Upper lobe of right lung (tissue), 1 donor: ENCODE data around the gene RAB26. TPM values are rescaled to one million over a fixed set of nuclear protein-coding genes. Genes with fewer than 3 reads are reported as not detected.

Source experiments
- ATAC-seq: fragments of 200-7000 bp; cut with Tn5 transposase; one replicate; pipeline ENCODE4 v1.9.1; 2020; ENCODE audit warnings: mild to moderate bottlenecking, moderate library complexity
- DNase-seq: peaks from one replicate; pipeline ENCODE4 v3.0.0-alpha.2; 2020
- H3K27ac ChIP-seq: fragments of 200-600 bp; one replicate; pipeline ENCODE4 v1.8.0; 2022
- H3K27me3 ChIP-seq: fragments of 200-600 bp; one replicate; pipeline ENCODE4 v1.8.0; 2022; ENCODE audit warnings: mild to moderate bottlenecking
- H3K36me3 ChIP-seq: fragments of 200-600 bp; one replicate; pipeline ENCODE4 v1.8.0; 2022
- H3K4me1 ChIP-seq: fragments of 200-600 bp; one replicate; pipeline ENCODE4 v1.8.0; 2022
- H3K4me3 ChIP-seq: fragments of 200-600 bp; one replicate; pipeline ENCODE4 v1.8.0; 2022; ENCODE audit warnings: mild to moderate bottlenecking
- H3K9me3 ChIP-seq: fragments of 200-600 bp; one replicate; pipeline ENCODE4 v1.8.0; 2022
- CTCF ChIP-seq: fragments of 200-600 bp; IDR thresholded peaks from one replicate; pipeline ENCODE4 v1.8.0; 2022; ENCODE audit warnings: antibody characterized with exemption
- intact Hi-C: fragments of 100-400 bp; cut with DNase I; formaldehyde crosslinking; loops from one replicate; pipeline ENCODE4 v1.11.0; 2022
- total RNA-seq: library from RNA; stranded (reverse); fragmentation: NEBNext Ultra II Directional; extraction: Animal tissue kit (Norgen Biotek cat#: 25700); gene quantifications from one replicate; pipeline ENCODE4 v1.2.1, GENCODE V29; 2021
- donor health status: DM: no; HTN: yes; CAD: no; lungs with severe emphysema.

The RAB26 gene
- total RNA-seq, 1 donor from 2014 or later: 0.67 TPM

- no peaks in the 10 kb centered on the region for H3K27me3 ChIP-seq
- peak overlapping the region; percentile 65 for H3K27ac ChIP-seq
- no peak for TF ChIP-seq CTCF
- peaks cover 50% of the 10 kb centered on the region for H3K4me1 ChIP-seq
- H3K9me3 ChIP-seq: no peaks in the 10 kb centered on the region
- no peaks in the 10 kb centered on the region for H3K36me3 ChIP-seq
- intact Hi-C loops: no loop called here
- DNase-seq (no peak), ATAC-seq (no peak)
- peak overlapping the region; percentile 16 for H3K4me3 ChIP-seq
Observed at GRCh38 chr16:2159175-2159838, 10.9 kb downstream of the RAB26 start.

GRCh38 chr16:2160915-2161551, 12.6 kb downstream of the RAB26 start:
- ATAC-seq (no peak), DNase-seq (no peak)
- intact Hi-C loops: no loop called here
- TF ChIP-seq CTCF: no peak
- Histone ChIP-seq H3K27ac (peak overlapping the region; percentile 55), H3K36me3 (peaks cover 4% of the 10 kb centered on the region), H3K4me1 (peaks cover 48% of the 10 kb centered on the region), H3K27me3 (no peaks in the 10 kb centered on the region), H3K4me3 (no peak overlapping the region), H3K9me3 (no peaks in the 10 kb centered on the region)

- peaks cover 39% of the 10 kb centered on the region for H3K4me1 ChIP-seq
- no peaks in the 10 kb centered on the region for H3K9me3 ChIP-seq
- H3K4me3 ChIP-seq: no peak overlapping the region
- no peak overlapping the region for H3K27ac ChIP-seq
- intact Hi-C loops: no loop called here
- ATAC-seq (no peak), DNase-seq (no peak)
- peaks cover 13% of the 10 kb centered on the region for H3K36me3 ChIP-seq
- TF ChIP-seq CTCF: no peak
- H3K27me3 ChIP-seq: no peaks in the 10 kb centered on the region
Observed at GRCh38 chr16:2161911-2162310, 13.5 kb downstream of the RAB26 start.

GRCh38 chr16:2162676-2163118, 14.3 kb downstream of the RAB26 start:
- Histone ChIP-seq H3K36me3 (peaks cover 20% of the 10 kb centered on the region), H3K9me3 (no peaks in the 10 kb centered on the region), H3K27ac (no peak overlapping the region), H3K4me3 (no peak overlapping the region), H3K4me1 (peaks cover 32% of the 10 kb centered on the region), H3K27me3 (no peaks in the 10 kb centered on the region)
- DNase-seq (no peak), ATAC-seq (no peak)
- intact Hi-C loops: no loop called here
- TF ChIP-seq CTCF: no peak

- no peak overlapping the region for H3K4me3 ChIP-seq
- peaks cover 25% of the 10 kb centered on the region for H3K36me3 ChIP-seq
- H3K27me3 ChIP-seq: no peaks in the 10 kb centered on the region
- no peak for TF ChIP-seq CTCF
- ATAC-seq (no peak), DNase-seq (no peak)
- no peak overlapping the region for H3K27ac ChIP-seq
- intact Hi-C loops: no loop called here
- H3K4me1 ChIP-seq: peaks cover 25% of the 10 kb centered on the region
- no peaks in the 10 kb centered on the region for H3K9me3 ChIP-seq
Observed at GRCh38 chr16:2163211-2163881, 14.9 kb downstream of the RAB26 start.
